OCI-LY1 (cell line): ENCODE measurements around the gene TMEM200C.

Experiments used
- H2AFZ ChIP-seq: fragments of 200-600 bp; sonication (generic), shearing (Covaris generic); 2 replicates; pipeline ENCODE4 v1.6.0; 2014; ENCODE audit warnings: antibody characterized with exemption, mild to moderate bottlenecking, low read length
- H3F3A ChIP-seq: fragments of 200-600 bp; sonication (generic), shearing (Covaris generic); 2 replicates; pipeline ENCODE4 v1.6.0; 2014; ENCODE audit warnings: mild to moderate bottlenecking, antibody characterized with exemption, low read length, moderate library complexity; ENCODE audit not compliant: insufficient read depth
- H3K27ac ChIP-seq: fragments of 200-600 bp; sonication (generic); 2 replicates; pipeline ENCODE4 v1.5.1; 2014; ENCODE audit warnings: low read length, mixed run types, mild to moderate bottlenecking, low read depth; ENCODE audit not compliant: poor library complexity, severe bottlenecking
- H3K27me3 ChIP-seq: fragments of 200-600 bp; sonication (generic); 2 replicates; pipeline ENCODE4 v1.6.0; 2014; ENCODE audit warnings: antibody characterized with exemption, mild to moderate bottlenecking, low read length, moderate library complexity; ENCODE audit not compliant: insufficient read depth
- H3K36me3 ChIP-seq: fragments of 200-600 bp; sonication (generic); 2 replicates; pipeline ENCODE4 v1.6.1; 2014; ENCODE audit warnings: mild to moderate bottlenecking, antibody characterized with exemption, low read length, moderate library complexity, mixed read lengths; ENCODE audit not compliant: insufficient read depth
- H3K4me1 ChIP-seq: fragments of 200-600 bp; sonication (generic); 2 replicates; pipeline ENCODE4 v1.5.1; 2014; ENCODE audit warnings: mild to moderate bottlenecking, low read length, moderate library complexity; ENCODE audit not compliant: insufficient read depth, severe bottlenecking
- H3K4me2 ChIP-seq: fragments of 200-600 bp; sonication (generic), shearing (Covaris generic); 2 replicates; pipeline ENCODE4 v1.6.1; 2014; ENCODE audit warnings: low read length
- H3K4me3 ChIP-seq: fragments of 200-600 bp; sonication (generic); 2 replicates; pipeline ENCODE4 v1.5.1; 2014; ENCODE audit warnings: low read length, low read depth, mild to moderate bottlenecking, mixed read lengths; ENCODE audit not compliant: poor library complexity, severe bottlenecking
- H3K79me2 ChIP-seq: fragments of 200-600 bp; shearing (Covaris generic); 2 replicates; pipeline ENCODE4 v1.6.1; 2016; ENCODE audit warnings: mixed run types, low read length, mixed read lengths; ENCODE audit not compliant: insufficient read depth
- H3K9ac ChIP-seq: fragments of 200-600 bp; sonication (generic), shearing (Covaris generic); 2 replicates; pipeline ENCODE4 v1.6.1; 2014; ENCODE audit warnings: mild to moderate bottlenecking, low read length, mixed read lengths
- H3K9me2 ChIP-seq: fragments of 200-600 bp; sonication (generic), shearing (Covaris generic); 2 replicates; pipeline ENCODE4 v1.6.1; 2014; ENCODE audit warnings: low read depth, mild to moderate bottlenecking, low read length, mixed read lengths
- H3K9me3 ChIP-seq: fragments of 200-600 bp; shearing (Covaris generic); 2 replicates; pipeline ENCODE4 v1.6.1; 2014; ENCODE audit warnings: low read length, mixed read lengths
- H4K20me1 ChIP-seq: fragments of 200-600 bp; sonication (generic), shearing (Covaris generic); 2 replicates; pipeline ENCODE4 v1.6.0; 2016; ENCODE audit warnings: mild to moderate bottlenecking, low read length; ENCODE audit not compliant: insufficient read depth
- EZH2 ChIP-seq: fragments of 200-600 bp; sonication (generic), shearing (Covaris generic); IDR thresholded peaks from 2 replicates; pipeline ENCODE4 v1.8.0; 2017; ENCODE audit warnings: borderline replicate concordance, mixed run types, mild to moderate bottlenecking, antibody characterized with exemption, low read length, moderate library complexity, mixed read lengths
- TF ChIP-seq, protein P1 (sequence below): fragments of 200-600 bp; sonication (generic), shearing (Covaris generic); IDR thresholded peaks from 2 replicates; pipeline ENCODE4 v1.5.1; 2017; ENCODE audit warnings: mild to moderate bottlenecking, antibody characterized with exemption, low read length, moderate library complexity, mixed read lengths

Gene TMEM200C

DNA sequence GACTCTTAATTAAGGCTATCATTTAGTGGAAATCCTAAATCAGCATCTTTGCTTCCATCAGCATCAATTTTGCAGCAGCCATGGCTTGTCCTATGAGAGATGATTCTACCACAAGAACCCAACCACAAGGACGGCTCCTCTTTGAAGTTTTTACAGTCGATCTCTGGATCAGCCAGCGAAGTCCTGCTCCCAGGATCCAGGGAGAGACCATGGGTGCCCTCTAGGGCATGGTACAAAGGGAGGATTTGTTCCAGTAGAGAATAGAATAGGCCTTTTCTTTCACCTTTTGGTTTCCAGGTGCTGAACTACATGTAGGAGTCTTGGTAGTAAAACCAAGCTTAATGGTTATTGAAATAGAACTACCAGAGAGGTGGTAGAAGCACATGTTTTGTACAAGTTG is 52.7 kb downstream of the TMEM200C start:
- Histone ChIP-seq H4K20me1 (no peaks in the 10 kb centered on the region), H2AFZ (no peak overlapping the region), H3K9me2 (no peaks in the 10 kb centered on the region), H3K4me1 (no peaks in the 10 kb centered on the region), H3K4me3 (no peak overlapping the region), H3K79me2 (no peaks in the 10 kb centered on the region), H3K9ac (no peak overlapping the region), H3K9me3 (no peaks in the 10 kb centered on the region), H3K4me2 (no peak overlapping the region), H3K27ac (no peak overlapping the region), H3F3A (no peaks in the 10 kb centered on the region), H3K36me3 (no peaks in the 10 kb centered on the region), H3K27me3 (no peaks in the 10 kb centered on the region)
- no peak for TF ChIP-seq EZH2
- TF ChIP-seq, protein P1, sequence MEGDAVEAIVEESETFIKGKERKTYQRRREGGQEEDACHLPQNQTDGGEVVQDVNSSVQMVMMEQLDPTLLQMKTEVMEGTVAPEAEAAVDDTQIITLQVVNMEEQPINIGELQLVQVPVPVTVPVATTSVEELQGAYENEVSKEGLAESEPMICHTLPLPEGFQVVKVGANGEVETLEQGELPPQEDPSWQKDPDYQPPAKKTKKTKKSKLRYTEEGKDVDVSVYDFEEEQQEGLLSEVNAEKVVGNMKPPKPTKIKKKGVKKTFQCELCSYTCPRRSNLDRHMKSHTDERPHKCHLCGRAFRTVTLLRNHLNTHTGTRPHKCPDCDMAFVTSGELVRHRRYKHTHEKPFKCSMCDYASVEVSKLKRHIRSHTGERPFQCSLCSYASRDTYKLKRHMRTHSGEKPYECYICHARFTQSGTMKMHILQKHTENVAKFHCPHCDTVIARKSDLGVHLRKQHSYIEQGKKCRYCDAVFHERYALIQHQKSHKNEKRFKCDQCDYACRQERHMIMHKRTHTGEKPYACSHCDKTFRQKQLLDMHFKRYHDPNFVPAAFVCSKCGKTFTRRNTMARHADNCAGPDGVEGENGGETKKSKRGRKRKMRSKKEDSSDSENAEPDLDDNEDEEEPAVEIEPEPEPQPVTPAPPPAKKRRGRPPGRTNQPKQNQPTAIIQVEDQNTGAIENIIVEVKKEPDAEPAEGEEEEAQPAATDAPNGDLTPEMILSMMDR, result no peak

DNA sequence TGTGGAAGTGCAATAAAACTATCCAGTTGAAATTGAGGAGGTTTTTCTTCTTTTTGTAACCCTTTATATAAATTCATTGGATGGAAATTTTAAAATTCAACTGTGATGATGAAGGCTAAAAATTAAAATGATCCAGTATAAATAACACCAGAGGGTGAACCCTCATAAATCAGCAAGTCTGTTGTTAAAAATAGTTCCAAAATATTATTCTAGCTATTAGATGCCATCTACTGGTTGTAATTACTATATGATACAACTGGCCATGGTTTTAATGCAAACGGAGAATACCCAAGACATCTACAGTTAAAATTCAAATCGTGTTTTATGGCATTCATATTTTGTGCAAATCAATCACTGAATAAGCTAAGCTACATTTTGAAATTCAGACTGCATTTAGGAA is 53.8 kb downstream of the TMEM200C start:
- no peak overlapping the region for H3K4me2 ChIP-seq
- no peaks in the 10 kb centered on the region for H4K20me1 ChIP-seq
- H3K79me2 ChIP-seq, result no peaks in the 10 kb centered on the region
- no peaks in the 10 kb centered on the region for H3K9me3 ChIP-seq
- TF ChIP-seq EZH2, result no peak
- TF ChIP-seq, protein P1, result no peak; the same call in 1 of the 2 replicates
- H2AFZ ChIP-seq, result no peak overlapping the region
- no peaks in the 10 kb centered on the region for H3K36me3 ChIP-seq
- H3K4me1 ChIP-seq, result no peaks in the 10 kb centered on the region
- no peak overlapping the region for H3K4me3 ChIP-seq
- H3K27ac ChIP-seq, result no peak overlapping the region
- H3K27me3 ChIP-seq, result no peaks in the 10 kb centered on the region
- no peaks in the 10 kb centered on the region for H3K9me2 ChIP-seq
- H3F3A ChIP-seq, result no peaks in the 10 kb centered on the region
- no peak overlapping the region for H3K9ac ChIP-seq

DNA sequence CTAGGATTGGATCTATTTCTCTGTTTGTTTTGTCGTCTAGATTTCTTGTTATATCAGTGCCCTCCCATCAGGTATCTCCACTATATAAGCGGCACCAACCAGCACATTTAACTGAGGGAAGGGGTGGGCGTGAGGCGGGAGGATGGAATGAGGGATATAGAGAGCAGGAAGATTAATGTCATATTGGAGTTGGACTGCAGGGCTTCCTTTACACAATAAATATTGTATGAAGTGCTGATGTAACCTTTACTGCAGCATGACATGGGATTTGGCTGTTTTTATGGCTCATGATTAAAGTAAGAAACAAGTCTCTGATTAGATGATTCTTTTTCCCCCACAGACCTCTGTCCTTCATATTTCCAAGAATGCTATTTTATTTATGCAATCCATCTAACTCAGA is 54.8 kb downstream of the TMEM200C start:
- Histone ChIP-seq H3K4me2 (no peak overlapping the region), H3K9ac (no peak overlapping the region), H4K20me1 (no peaks in the 10 kb centered on the region), H3K9me3 (no peaks in the 10 kb centered on the region), H3K36me3 (no peaks in the 10 kb centered on the region), H3K79me2 (no peaks in the 10 kb centered on the region), H3K27me3 (no peaks in the 10 kb centered on the region), H3K4me1 (no peaks in the 10 kb centered on the region), H3F3A (no peaks in the 10 kb centered on the region), H3K4me3 (no peak overlapping the region), H2AFZ (no peak overlapping the region), H3K9me2 (no peaks in the 10 kb centered on the region), H3K27ac (no peak overlapping the region)
- TF ChIP-seq EZH2, result no peak
- TF ChIP-seq, protein P1, result no peak
